Cardiac fibroblast (primary cell): ENCODE measurements around the gene ZNF169.
"Not testable (repeated sequence)": the region's sequence is repeated elsewhere in the genome, so short reads cannot be mapped to it uniquely, and the experiment has no call there.

Experiments used
- DNase-seq, 2 donors: peaks; one replicate each; pipeline versions ENCODE4 v3.0.0 to v3.0.0-alpha.2; 2010; ENCODE audit warnings: low read depth in 2 of 2
- H3K4me3 ChIP-seq, 2 donors: replicated peaks in 1 of 2; 1 replicate in 1 of 2; 2 replicates in 1 of 2; pipeline ENCODE4 v1.5.1; 2011; ENCODE audit warnings: low read depth in 2 of 2, low read length in 2 of 2, mild to moderate bottlenecking in 2 of 2, moderate library complexity in 1 of 2
- CTCF ChIP-seq: IDR thresholded peaks from one replicate; pipeline ENCODE4 v1.5.1; 2011; ENCODE audit warnings: low read depth, mild to moderate bottlenecking, low read length, inconsistent platforms

ZNF169 gene

GRCh38 chr9:94289691-94290090 lies 30.6 kb downstream of the ZNF169 start:
- H3K4me3 ChIP-seq: no peak overlapping the region
- TF ChIP-seq CTCF: no peak
- DNase-seq: peak in 1 of 2 donors; percentile 39

GRCh38 chr9:94298949-94299599 lies 40.0 kb downstream of the ZNF169 start:
- H3K4me3 ChIP-seq: no peak overlapping the region
- peak in 1 of 2 donors; percentile 18 for DNase-seq
- TF ChIP-seq CTCF: no peak

- no peak overlapping the region for H3K4me3 ChIP-seq
- no peak for DNase-seq
These were observed 41.6 kb downstream of the ZNF169 start for GRCh38 chr9:94300470-94301301.

GRCh38 chr9:94301583-94301982 lies 42.5 kb downstream of the ZNF169 start:
- DNase-seq: no peak
- TF ChIP-seq CTCF: no peak
- H3K4me3 ChIP-seq: no peak overlapping the region

More at GRCh38 chr9:94300470-94301301, 41.6 kb downstream of the ZNF169 start:
- TF ChIP-seq CTCF: no peak

GRCh38 chr9:94302426-94302825 lies 43.3 kb downstream of the ZNF169 start:
- no peak overlapping the region for H3K4me3 ChIP-seq
- no peak for DNase-seq
- no peak for TF ChIP-seq CTCF

GRCh38 chr9:94303321-94303720 lies 44.2 kb downstream of the ZNF169 start:
- no peak for TF ChIP-seq CTCF
- no peak for DNase-seq
- no peak overlapping the region for H3K4me3 ChIP-seq

GRCh38 chr9:94315034-94315984 lies 56.2 kb downstream of the ZNF169 start:
- not testable (repeated sequence) for H3K4me3 ChIP-seq, DNase-seq

GRCh38 chr9:94316236-94316635 lies 57.1 kb downstream of the ZNF169 start:
- DNase-seq, H3K4me3 ChIP-seq: not testable (repeated sequence)

- not testable (repeated sequence) for DNase-seq, H3K4me3 ChIP-seq
These were observed 59.0 kb downstream of the ZNF169 start for GRCh38 chr9:94317949-94318657.
